Measurements from ENCODE around the gene JMJD4.

DNA sequence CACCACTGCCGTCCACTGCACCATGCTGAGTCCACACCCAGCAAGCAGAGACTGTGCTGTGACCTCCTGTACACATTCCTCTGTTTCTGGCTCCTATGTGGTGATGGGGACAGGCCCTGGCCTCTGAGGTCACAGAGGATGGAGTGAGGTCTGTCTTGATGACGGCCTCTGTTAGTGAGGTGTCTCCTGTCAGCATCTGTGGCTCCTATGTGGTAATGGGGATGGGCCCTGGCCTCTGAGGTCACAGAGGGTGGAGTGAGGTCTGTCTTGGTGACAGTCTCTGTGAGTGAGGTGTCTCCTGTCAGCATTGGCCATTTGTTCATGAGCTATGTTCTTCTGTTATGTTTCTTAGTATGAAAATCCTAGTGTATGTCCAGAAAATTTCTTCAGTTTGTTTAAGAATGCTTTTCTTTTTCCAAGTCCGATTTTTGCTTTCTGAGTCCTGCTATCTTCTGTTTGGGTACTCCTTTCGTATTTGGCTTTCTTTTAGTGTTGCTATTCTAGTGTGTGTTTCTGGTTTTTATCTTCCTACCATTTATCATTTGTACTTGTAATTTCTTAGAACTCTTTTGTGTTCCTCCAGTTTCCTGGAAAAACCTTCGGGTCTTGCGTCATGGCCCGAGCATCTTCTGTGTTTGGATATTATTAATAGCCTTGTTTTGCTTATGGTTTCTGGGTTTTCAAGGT, 13.5 kb upstream of the JMJD4 start:
- TF ChIP-seq RAD21 (IDR thresholded peaks at IDR 0.05 in 1 of 2, conservative IDR thresholded peaks at IDR 0.05 in 1 of 2; ENCODE audit: low read depth in 2 of 2, low read length in 2 of 2): no peak
- no peak for TF ChIP-seq JUND (IDR thresholded peaks at IDR 0.05; ENCODE audit: low read length)
- TF ChIP-seq EGR1 (IDR thresholded peaks at IDR 0.05; ENCODE audit: borderline replicate concordance, low read depth, low read length): no peak
- no peak for TF ChIP-seq TCF12 (IDR thresholded peaks at IDR 0.05; ENCODE audit: low read depth, low read length)
- TF ChIP-seq CTCF (IDR thresholded peaks at IDR 0.05; ENCODE audit: control extremely low read depth in 1 of 3, insufficient read depth in 1 of 3, low read depth in 1 of 3, low read length in 3 of 3): no peak
- TF ChIP-seq EP300 (IDR thresholded peaks at IDR 0.05; ENCODE audit: borderline replicate concordance in 1 of 2, low read depth in 2 of 2, low read length in 2 of 2): no peak
- TF ChIP-seq, protein P1, sequence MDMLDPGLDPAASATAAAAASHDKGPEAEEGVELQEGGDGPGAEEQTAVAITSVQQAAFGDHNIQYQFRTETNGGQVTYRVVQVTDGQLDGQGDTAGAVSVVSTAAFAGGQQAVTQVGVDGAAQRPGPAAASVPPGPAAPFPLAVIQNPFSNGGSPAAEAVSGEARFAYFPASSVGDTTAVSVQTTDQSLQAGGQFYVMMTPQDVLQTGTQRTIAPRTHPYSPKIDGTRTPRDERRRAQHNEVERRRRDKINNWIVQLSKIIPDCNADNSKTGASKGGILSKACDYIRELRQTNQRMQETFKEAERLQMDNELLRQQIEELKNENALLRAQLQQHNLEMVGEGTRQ (IDR thresholded peaks at IDR 0.05; ENCODE audit: low read length): no peak
- no peak for TF ChIP-seq POLR2A (IDR thresholded peaks at IDR 0.05; ENCODE audit: control extremely low read depth in 1 of 2, low read depth in 2 of 2, low read length in 2 of 2)
- no peak for TF ChIP-seq ZNF274 (IDR thresholded peaks at IDR 0.05; ENCODE audit: borderline replicate concordance, extremely low read depth, low read length)
- TF ChIP-seq PHF8 (conservative IDR thresholded peaks at IDR 0.05; ENCODE audit: low read depth, low read length): no peak
- TF ChIP-seq SIX5 (IDR thresholded peaks at IDR 0.05; ENCODE audit: low read depth, low read length): no peak
- no peak for TF ChIP-seq CHD1 (IDR thresholded peaks at IDR 0.05; ENCODE audit: low read depth, low read length)

Measured in H1 (cell line).